Measurements from ENCODE around the gene PHACTR2. TPM values are rescaled to one million over a fixed set of nuclear protein-coding genes. Genes with fewer than 3 reads are reported as not detected.

Gene PHACTR2
- total RNA-seq, 2 donors from 2014 or later: 164 to 222 TPM

DNA sequence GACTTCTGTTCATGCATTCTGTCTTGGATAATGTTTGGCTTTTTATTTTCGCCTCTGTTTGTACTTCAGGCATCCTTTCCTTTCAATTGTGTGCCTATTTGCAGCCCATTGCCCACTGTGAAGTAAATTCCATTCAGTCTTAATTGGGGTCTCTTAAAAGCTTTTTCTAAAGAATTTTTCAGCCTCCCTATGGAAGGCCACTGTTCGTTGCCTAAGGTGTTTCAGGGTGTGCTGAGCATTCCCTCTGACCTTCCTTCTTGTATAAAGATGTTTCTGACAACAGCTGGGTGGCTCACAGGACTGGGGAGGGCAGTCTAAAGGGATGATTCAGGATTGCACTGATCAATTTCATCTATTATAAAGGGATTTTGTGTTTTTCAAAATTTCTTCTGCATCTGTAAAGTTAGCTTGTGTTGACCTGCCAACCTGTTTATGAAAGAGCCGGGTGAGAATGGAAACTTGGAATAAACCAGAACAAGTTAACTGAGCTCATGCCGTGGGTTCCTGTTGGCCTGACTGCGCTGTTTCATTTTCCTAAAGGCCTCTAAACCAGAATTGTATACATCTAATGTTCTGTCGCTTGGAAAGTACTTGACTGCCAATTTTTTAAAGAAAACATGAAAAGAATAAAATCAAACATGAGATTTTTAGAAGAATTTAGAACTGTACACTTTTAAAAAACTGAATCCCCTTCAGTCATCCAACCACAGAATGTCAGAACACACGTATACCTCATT is 14.3 kb downstream of the PHACTR2 start:
- WGBS, 2 experiments (ENCODE audit: insufficient coverage in 1 of 2, insufficient read length in 1 of 2): 88 to 89% methylated on average over 2 to 7 of the region's 7 CpGs
- peak overlapping the region; percentile 15 for H3K4me3 ChIP-seq (ENCODE audit: low read length)
- Mint-ChIP-seq H3K4me1 (peaks cover 78% of the 10 kb centered on the region), H3K27ac (peak overlapping the region; percentile 41), H3K36me3 (ENCODE audit: low read depth) (peaks cover 17% of the 10 kb centered on the region), H3K9me3 (no peaks in the 10 kb centered on the region), H3K27me3 (ENCODE audit: insufficient read depth) (no peaks in the 10 kb centered on the region), H3K4me3 (no peak overlapping the region)
- TF ChIP-seq, protein P1, sequence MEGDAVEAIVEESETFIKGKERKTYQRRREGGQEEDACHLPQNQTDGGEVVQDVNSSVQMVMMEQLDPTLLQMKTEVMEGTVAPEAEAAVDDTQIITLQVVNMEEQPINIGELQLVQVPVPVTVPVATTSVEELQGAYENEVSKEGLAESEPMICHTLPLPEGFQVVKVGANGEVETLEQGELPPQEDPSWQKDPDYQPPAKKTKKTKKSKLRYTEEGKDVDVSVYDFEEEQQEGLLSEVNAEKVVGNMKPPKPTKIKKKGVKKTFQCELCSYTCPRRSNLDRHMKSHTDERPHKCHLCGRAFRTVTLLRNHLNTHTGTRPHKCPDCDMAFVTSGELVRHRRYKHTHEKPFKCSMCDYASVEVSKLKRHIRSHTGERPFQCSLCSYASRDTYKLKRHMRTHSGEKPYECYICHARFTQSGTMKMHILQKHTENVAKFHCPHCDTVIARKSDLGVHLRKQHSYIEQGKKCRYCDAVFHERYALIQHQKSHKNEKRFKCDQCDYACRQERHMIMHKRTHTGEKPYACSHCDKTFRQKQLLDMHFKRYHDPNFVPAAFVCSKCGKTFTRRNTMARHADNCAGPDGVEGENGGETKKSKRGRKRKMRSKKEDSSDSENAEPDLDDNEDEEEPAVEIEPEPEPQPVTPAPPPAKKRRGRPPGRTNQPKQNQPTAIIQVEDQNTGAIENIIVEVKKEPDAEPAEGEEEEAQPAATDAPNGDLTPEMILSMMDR (conservative IDR thresholded peaks at IDR 0.05): no peak
- H3K9ac ChIP-seq (ENCODE audit: extremely low read depth, low read length, poor library complexity, severe bottlenecking): no peak overlapping the region
- no peaks in the 10 kb centered on the region for H3K9me3 ChIP-seq (ENCODE audit: control insufficient read depth, low read length)
- no peak for DNase-seq
- no peaks in the 10 kb centered on the region for H3K27me3 ChIP-seq (ENCODE audit: control insufficient read depth, insufficient read depth, low read length, poor library complexity, severe bottlenecking)
- no peak overlapping the region for H3K27ac ChIP-seq (ENCODE audit: low read depth, low read length)
- peaks cover 23% of the 10 kb centered on the region for H3K4me1 ChIP-seq (ENCODE audit: control insufficient read depth, insufficient read depth, low read length)
- peaks cover 85% of the 10 kb centered on the region for H3K36me3 ChIP-seq (ENCODE audit: control insufficient read depth, insufficient read depth, low read length)

DNA sequence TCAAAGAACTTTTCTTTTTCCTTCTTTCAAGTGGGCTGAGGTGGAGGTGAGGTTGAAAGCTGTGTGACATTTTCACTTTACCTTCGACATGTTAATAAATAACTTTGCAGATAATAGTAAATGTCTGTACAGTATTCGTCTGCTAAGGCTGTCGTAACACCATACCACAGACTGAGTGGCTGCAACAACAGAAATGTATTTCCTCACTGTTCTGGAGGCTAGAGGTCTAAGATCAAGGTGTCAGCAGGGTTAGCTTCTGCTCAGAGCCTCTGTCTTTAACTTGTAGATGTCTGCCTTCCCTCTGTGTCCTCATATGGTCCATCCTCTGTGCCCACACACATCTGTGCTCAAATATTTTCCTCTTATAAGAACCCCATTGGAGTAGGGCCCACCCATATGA is 14.9 kb downstream of the PHACTR2 start:
- H3K27ac ChIP-seq (ENCODE audit: low read depth, low read length): no peak overlapping the region
- H3K4me1 ChIP-seq (ENCODE audit: control insufficient read depth, insufficient read depth, low read length): peaks cover 23% of the 10 kb centered on the region
- Mint-ChIP-seq H3K27ac (no peak overlapping the region), H3K27me3 (ENCODE audit: insufficient read depth) (no peaks in the 10 kb centered on the region), H3K4me3 (no peak overlapping the region), H3K36me3 (ENCODE audit: low read depth) (peaks cover 18% of the 10 kb centered on the region), H3K4me1 (peaks cover 81% of the 10 kb centered on the region), H3K9me3 (no peaks in the 10 kb centered on the region)
- TF ChIP-seq, protein P1 (conservative IDR thresholded peaks at IDR 0.05): no peak
- 94 to 98% methylated on average over 2 of the region's 3 CpGs for WGBS, 2 experiments (ENCODE audit: insufficient coverage in 1 of 2, insufficient read length in 1 of 2)
- H3K9ac ChIP-seq (ENCODE audit: extremely low read depth, low read length, poor library complexity, severe bottlenecking): no peak overlapping the region
- no peak for DNase-seq
- peaks cover 84% of the 10 kb centered on the region for H3K36me3 ChIP-seq (ENCODE audit: control insufficient read depth, insufficient read depth, low read length)
- no peak overlapping the region for H3K4me3 ChIP-seq (ENCODE audit: low read length)
- no peaks in the 10 kb centered on the region for H3K27me3 ChIP-seq (ENCODE audit: control insufficient read depth, insufficient read depth, low read length, poor library complexity, severe bottlenecking)
- no peaks in the 10 kb centered on the region for H3K9me3 ChIP-seq (ENCODE audit: control insufficient read depth, low read length)

DNA sequence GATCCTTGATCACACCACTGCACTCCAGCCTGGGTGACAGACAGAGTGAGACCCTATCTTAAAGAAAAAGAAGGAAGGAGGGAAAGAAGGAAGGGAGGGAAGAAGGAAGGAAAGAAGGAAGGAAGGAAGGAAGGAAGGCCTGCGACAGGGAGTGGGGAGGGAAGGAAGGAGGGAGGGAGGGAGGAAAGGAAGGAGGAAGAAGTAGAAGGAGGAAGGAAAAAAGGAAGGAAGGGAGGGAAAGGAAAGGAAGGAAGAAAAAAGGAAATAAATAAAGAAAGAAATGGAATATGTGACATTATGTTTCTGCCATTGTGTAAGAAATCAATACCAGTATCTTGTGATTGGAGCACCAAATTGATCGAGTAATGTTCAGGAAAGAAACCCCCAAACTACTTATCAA is 16.2 kb downstream of the PHACTR2 start:
- H3K27ac ChIP-seq (ENCODE audit: low read depth, low read length): no peak overlapping the region
- no peak overlapping the region for H3K9ac ChIP-seq (ENCODE audit: extremely low read depth, low read length, poor library complexity, severe bottlenecking)
- no peaks in the 10 kb centered on the region for H3K9me3 Mint-ChIP-seq
- H3K4me1 Mint-ChIP-seq: peaks cover 77% of the 10 kb centered on the region
- no peaks in the 10 kb centered on the region for H3K9me3 ChIP-seq (ENCODE audit: control insufficient read depth, low read length)
- no peaks in the 10 kb centered on the region for H3K27me3 ChIP-seq (ENCODE audit: control insufficient read depth, insufficient read depth, low read length, poor library complexity, severe bottlenecking)
- H3K27ac Mint-ChIP-seq: no peak overlapping the region
- peaks cover 83% of the 10 kb centered on the region for H3K36me3 ChIP-seq (ENCODE audit: control insufficient read depth, insufficient read depth, low read length)
- H3K4me3 Mint-ChIP-seq: no peak overlapping the region
- TF ChIP-seq, protein P1 (conservative IDR thresholded peaks at IDR 0.05): no peak
- H3K4me3 ChIP-seq (ENCODE audit: low read length): no peak overlapping the region
- no peaks in the 10 kb centered on the region for H3K27me3 Mint-ChIP-seq (ENCODE audit: insufficient read depth)
- H3K4me1 ChIP-seq (ENCODE audit: control insufficient read depth, insufficient read depth, low read length): peaks cover 23% of the 10 kb centered on the region
- peaks cover 14% of the 10 kb centered on the region for H3K36me3 Mint-ChIP-seq (ENCODE audit: low read depth)
- 96 to 100% methylated on average over 2 of the region's 2 CpGs for WGBS, 2 experiments (ENCODE audit: insufficient coverage in 1 of 2, insufficient read length in 1 of 2)
- no peak for DNase-seq

Data from endodermal cell (in vitro differentiated cells).